ENCODE results near the gene ORMDL1. TPM values are rescaled to one million over a fixed set of nuclear protein-coding genes. Genes with fewer than 3 reads are reported as not detected.

The ORMDL1 gene
- total and polyA plus RNA-seq, 2 of the 13 experiments (the other 11 are each of a cell fraction or from before 2014, with no cell fraction given): 67.5 to 160 TPM

DNA sequence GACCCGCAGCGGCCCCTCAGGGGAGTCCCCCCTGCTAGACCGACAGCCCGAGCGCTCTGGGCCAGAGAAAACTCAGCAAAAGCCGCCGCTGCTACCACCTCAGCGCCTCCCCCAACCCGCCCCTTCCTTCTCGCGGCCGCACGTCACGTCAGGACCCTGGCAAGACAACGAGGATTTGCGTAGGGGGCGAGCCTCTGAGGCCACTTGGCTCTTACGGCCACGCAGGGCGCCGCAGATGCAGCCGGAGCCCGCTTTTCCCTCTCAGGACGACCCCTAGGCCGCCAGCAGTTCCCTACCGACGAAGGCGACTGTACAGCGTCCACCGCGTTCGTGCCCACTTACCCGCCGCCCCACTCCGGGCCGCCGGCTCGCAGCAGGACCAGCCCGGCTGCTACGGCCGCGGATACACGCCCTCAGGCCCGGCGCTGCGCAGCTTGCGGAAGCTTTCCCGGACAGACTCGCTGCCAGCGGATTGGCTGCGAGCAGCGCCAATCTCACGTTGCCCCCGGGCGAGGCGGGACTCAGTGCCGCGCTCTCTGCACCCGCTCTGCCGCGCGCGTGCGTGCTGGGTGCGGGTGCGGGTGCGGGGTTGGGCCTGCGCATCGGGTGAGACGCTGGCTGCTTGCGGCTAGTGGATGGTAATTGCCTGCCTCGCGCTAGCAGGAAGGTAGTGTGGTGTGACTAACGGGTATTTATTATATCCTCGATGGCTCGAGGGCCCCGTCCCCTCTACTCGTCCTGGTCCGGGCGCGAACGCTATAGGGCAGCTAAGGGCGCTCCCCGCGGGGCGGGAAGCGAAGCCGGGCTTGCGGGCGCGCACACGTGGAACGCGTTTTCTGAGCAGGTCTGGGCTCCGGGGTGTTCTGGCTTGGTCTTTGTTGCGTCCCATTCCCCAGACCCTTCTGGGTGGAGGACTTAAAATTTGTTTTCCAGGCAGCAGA is at the start of gene ORMDL1, which contains the start of gene PMS1 (continued):
- TF ChIP-seq, protein P1, sequence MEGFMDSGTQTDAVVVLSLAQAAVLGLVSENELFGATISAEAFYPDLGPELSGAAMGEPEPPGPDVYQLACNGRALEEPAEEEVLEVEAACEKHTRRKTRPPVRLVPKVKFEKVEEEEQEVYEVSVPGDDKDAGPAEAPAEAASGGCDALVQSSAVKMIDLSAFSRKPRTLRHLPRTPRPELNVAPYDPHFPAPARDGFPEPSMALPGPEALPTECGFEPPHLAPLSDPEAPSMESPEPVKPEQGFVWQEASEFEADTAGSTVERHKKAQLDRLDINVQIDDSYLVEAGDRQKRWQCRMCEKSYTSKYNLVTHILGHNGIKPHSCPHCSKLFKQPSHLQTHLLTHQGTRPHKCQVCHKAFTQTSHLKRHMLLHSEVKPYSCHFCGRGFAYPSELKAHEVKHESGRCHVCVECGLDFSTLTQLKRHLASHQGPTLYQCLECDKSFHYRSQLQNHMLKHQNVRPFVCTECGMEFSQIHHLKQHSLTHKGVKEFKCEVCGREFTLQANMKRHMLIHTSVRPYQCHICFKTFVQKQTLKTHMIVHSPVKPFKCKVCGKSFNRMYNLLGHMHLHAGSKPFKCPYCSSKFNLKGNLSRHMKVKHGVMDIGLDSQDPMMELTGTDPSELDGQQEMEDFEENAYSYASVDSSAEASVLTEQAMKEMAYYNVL (CRISPR knock-in tag; IDR thresholded peaks at IDR 0.05; ENCODE audit: borderline replicate concordance): peak; percentile 96
- TF ChIP-seq, protein P2, sequence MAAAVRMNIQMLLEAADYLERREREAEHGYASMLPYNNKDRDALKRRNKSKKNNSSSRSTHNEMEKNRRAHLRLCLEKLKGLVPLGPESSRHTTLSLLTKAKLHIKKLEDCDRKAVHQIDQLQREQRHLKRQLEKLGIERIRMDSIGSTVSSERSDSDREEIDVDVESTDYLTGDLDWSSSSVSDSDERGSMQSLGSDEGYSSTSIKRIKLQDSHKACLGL (CRISPR knock-in tag; IDR thresholded peaks at IDR 0.05): peak; percentile 99
- TF ChIP-seq TP53 (CRISPR knock-in tag; conservative IDR thresholded peaks at IDR 0.05) (peak; percentile 87), ZNF572 (CRISPR knock-in tag; IDR thresholded peaks at IDR 0.05) (peak; percentile 74), ZNF12 (CRISPR knock-in tag; IDR thresholded peaks at IDR 0.05) (0 out of 2 replicates have a peak, but pooled peaks have one; percentile 18), RBM39 (IDR thresholded peaks at IDR 0.05; ENCODE audit: low read depth, low read length, poor library complexity, severe bottlenecking) (peak; percentile 95), ZFP36L1 (CRISPR knock-in tag; IDR thresholded peaks at IDR 0.05) (peak; percentile 86; the same call in 1 of the 2 replicates), MTA3 (CRISPR knock-in tag; IDR thresholded peaks at IDR 0.05) (no peak), IKZF1 (IDR thresholded peaks at IDR 0.05) (no peak), ZNF136 (CRISPR knock-in tag; IDR thresholded peaks at IDR 0.05; ENCODE audit: low read depth) (peak; percentile 94), ZFP36L2 (CRISPR knock-in tag; IDR thresholded peaks at IDR 0.05) (no peak; the same call in 1 of the 2 replicates), ZNF850 (CRISPR knock-in tag; conservative IDR thresholded peaks at IDR 0.05) (no peak), ZNF780A (CRISPR knock-in tag; IDR thresholded peaks at IDR 0.05) (peak; percentile 91; the same call in 1 of the 2 replicates), ARNT2 (CRISPR knock-in tag; IDR thresholded peaks at IDR 0.05; ENCODE audit: low read depth) (peak; percentile 76), ZNF484 (CRISPR knock-in tag; IDR thresholded peaks at IDR 0.05; ENCODE audit: borderline replicate concordance, low read depth) (peak; percentile 65; the same call in 1 of the 2 replicates), ZNF883 (CRISPR knock-in tag; IDR thresholded peaks at IDR 0.05; ENCODE audit: not compliant biosample characterization) (peak; percentile 99), STAT5B (CRISPR knock-in tag; IDR thresholded peaks at IDR 0.05) (0 out of 2 replicates have a peak, but pooled peaks have one; percentile 8), FOXM1 (CRISPR knock-in tag; IDR thresholded peaks at IDR 0.05) (peak; percentile 43; the same call in 1 of the 2 replicates), CBX5 (CRISPR knock-in tag; IDR thresholded peaks at IDR 0.05; ENCODE audit: borderline replicate concordance) (0 out of 2 replicates have a peak, but pooled peaks have one; percentile 42), RCOR2 (CRISPR knock-in tag; IDR thresholded peaks at IDR 0.05) (no peak), SRF (IDR thresholded peaks at IDR 0.05; ENCODE audit: low read depth, low read length) (no peak)
- TF ChIP-seq, protein P3, sequence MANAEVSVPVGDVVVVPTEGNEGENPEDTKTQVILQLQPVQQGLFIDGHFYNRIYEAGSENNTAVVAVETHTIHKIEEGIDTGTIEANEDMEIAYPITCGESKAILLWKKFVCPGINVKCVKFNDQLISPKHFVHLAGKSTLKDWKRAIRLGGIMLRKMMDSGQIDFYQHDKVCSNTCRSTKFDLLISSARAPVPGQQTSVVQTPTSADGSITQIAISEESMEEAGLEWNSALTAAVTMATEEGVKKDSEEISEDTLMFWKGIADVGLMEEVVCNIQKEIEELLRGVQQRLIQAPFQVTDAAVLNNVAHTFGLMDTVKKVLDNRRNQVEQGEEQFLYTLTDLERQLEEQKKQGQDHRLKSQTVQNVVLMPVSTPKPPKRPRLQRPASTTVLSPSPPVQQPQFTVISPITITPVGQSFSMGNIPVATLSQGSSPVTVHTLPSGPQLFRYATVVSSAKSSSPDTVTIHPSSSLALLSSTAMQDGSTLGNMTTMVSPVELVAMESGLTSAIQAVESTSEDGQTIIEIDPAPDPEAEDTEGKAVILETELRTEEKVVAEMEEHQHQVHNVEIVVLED (CRISPR knock-in tag; IDR thresholded peaks at IDR 0.05; ENCODE audit: borderline replicate concordance): peak; percentile 99
- TF ChIP-seq, protein P4, sequence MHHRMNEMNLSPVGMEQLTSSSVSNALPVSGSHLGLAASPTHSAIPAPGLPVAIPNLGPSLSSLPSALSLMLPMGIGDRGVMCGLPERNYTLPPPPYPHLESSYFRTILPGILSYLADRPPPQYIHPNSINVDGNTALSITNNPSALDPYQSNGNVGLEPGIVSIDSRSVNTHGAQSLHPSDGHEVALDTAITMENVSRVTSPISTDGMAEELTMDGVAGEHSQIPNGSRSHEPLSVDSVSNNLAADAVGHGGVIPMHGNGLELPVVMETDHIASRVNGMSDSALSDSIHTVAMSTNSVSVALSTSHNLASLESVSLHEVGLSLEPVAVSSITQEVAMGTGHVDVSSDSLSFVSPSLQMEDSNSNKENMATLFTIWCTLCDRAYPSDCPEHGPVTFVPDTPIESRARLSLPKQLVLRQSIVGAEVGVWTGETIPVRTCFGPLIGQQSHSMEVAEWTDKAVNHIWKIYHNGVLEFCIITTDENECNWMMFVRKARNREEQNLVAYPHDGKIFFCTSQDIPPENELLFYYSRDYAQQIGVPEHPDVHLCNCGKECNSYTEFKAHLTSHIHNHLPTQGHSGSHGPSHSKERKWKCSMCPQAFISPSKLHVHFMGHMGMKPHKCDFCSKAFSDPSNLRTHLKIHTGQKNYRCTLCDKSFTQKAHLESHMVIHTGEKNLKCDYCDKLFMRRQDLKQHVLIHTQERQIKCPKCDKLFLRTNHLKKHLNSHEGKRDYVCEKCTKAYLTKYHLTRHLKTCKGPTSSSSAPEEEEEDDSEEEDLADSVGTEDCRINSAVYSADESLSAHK (CRISPR knock-in tag; IDR thresholded peaks at IDR 0.05; ENCODE audit: borderline replicate concordance): 0 out of 2 replicates have a peak, but pooled peaks have one; percentile 49
